ENCODE measurements around the gene EHD1. TPM values are rescaled to one million over a fixed set of nuclear protein-coding genes. Genes with fewer than 3 reads are reported as not detected.

Gene EHD1
- total RNA-seq, 1 experiment from 2014 or later, result 340 TPM

DNA sequence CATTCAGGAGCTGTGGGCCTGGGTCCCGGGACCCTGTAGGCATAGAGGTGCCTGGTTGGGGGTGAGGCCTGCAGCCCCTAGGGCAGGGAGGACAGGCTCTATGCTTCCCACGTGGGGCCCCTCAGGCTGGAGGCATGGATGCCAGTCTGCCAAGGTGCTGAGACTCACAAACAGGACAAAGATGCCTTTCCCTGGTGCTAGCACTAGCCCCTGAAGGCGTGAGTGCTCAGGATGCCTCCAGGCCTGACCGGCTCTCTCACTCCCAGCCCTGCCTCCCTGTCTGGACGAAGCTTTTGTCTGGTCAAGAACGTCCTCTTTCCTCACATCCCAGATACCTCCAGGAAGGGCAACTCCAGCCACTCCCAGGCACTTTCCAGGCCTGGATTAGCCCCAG is 36.1 kb downstream of the EHD1 start:
- BruUV-seq (replicated peaks), result no TSS peak
- DNase-seq, result peak; percentile 38

DNA sequence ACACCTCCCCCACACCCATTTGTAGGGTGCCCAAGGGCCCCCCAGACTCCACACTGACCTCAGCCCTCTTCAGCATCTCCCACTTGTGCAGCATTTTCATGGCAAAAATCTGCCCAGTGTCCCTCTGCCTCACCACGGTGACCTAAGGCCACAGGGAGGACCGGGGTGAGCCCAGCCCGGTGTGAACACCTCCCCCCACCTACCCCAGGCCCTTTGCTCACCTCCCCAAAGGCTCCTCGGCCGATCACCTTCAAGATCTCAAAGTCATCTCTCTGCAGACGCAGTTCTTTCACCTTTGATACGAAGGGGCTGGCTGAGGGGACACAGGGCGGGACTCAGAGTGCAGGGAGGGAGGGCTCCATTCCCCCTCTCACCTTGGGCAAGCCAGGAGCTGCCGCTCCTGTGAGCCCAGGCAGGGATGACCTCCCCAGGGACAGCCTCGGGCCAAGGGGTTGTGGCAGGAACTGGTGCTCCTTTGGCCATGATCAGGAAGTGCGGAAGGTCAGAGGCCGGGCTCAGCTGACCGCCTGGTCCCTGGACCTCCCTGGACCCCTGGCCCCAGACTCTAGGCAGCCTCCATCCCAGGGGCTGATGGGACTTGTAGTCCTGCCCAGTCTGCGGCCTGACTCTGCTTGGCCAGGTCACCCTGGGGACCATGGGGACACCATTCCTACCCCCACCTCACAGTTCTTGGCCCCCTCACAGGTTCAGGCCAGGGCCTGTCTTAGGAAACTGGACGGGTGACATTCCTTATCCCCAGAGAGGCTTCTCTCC is 36.6 kb downstream of the EHD1 start:
- Histone ChIP-seq H4K20me1 (ENCODE audit: low read length) (no peaks in the 10 kb centered on the region), H3K27me3 (ENCODE audit: low read length) (no peaks in the 10 kb centered on the region), H3K9ac (ENCODE audit: low read length) (peak overlapping the region; percentile 72), H3K36me3 (ENCODE audit: low read depth, low read length) (peaks cover 17% of the 10 kb centered on the region; the same call in 1 of the 2 replicates), H3K79me2 (ENCODE audit: low read length) (peaks cover 28% of the 10 kb centered on the region), H3K4me3 (ENCODE audit: low read length) (peak overlapping the region; percentile 83), H3F3A (ENCODE audit: low read length, unreplicated experiment) (no peaks in the 10 kb centered on the region), H3K9me3 (ENCODE audit: low read length) (no peaks in the 10 kb centered on the region), H3K27ac (ENCODE audit: low read length) (peak overlapping the region; percentile 90), H3K4me1 (ENCODE audit: insufficient read depth, low read length) (peaks cover 27% of the 10 kb centered on the region), H3K4me2 (ENCODE audit: low read length) (peak overlapping the region; percentile 97), H2AFZ (ENCODE audit: low read length) (no peak overlapping the region), H3K9me2 (replicated peaks; ENCODE audit: low read length) (no peaks in the 10 kb centered on the region)
- intact Hi-C loops (cut with micrococcal nuclease), result no loop called here
- ChIA-PET POLR2A (ENCODE audit: unreplicated experiment) (no interaction called here), CTCF (interaction anchor here (1.0 kb wide), 1 partner anchor 63 kb away, joined by 4 read pairs; the partner anchor contains the start of gene SF1)
- no TSS peak for BruUV-seq (replicated peaks)
- ATAC-seq, result no peak
- TF ChIP-seq, protein P1, sequence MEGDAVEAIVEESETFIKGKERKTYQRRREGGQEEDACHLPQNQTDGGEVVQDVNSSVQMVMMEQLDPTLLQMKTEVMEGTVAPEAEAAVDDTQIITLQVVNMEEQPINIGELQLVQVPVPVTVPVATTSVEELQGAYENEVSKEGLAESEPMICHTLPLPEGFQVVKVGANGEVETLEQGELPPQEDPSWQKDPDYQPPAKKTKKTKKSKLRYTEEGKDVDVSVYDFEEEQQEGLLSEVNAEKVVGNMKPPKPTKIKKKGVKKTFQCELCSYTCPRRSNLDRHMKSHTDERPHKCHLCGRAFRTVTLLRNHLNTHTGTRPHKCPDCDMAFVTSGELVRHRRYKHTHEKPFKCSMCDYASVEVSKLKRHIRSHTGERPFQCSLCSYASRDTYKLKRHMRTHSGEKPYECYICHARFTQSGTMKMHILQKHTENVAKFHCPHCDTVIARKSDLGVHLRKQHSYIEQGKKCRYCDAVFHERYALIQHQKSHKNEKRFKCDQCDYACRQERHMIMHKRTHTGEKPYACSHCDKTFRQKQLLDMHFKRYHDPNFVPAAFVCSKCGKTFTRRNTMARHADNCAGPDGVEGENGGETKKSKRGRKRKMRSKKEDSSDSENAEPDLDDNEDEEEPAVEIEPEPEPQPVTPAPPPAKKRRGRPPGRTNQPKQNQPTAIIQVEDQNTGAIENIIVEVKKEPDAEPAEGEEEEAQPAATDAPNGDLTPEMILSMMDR (conservative IDR thresholded peaks at IDR 0.05; ENCODE audit: low read depth, low read length), result no peak
- TF ChIP-seq EZH2 (IDR thresholded peaks at IDR 0.05; ENCODE audit: low read length, unreplicated experiment), result no peak
- TF ChIP-seq EZH2phosphoT487 (IDR thresholded peaks at IDR 0.05; ENCODE audit: borderline replicate concordance, low read length), result no peak
- no peak for DNase-seq

More for the DNA sequence above, 36.1 kb downstream of the EHD1 start:
- no peak for TF ChIP-seq EZH2phosphoT487 (IDR thresholded peaks at IDR 0.05; ENCODE audit: borderline replicate concordance, low read length)
- TF ChIP-seq EZH2 (IDR thresholded peaks at IDR 0.05; ENCODE audit: low read length, unreplicated experiment), result no peak
- TF ChIP-seq, protein P1 (conservative IDR thresholded peaks at IDR 0.05; ENCODE audit: low read depth, low read length), result no peak
- Histone ChIP-seq H3K4me1 (ENCODE audit: insufficient read depth, low read length) (peaks cover 29% of the 10 kb centered on the region), H3K27ac (ENCODE audit: low read length) (peak overlapping the region; percentile 90), H4K20me1 (ENCODE audit: low read length) (no peaks in the 10 kb centered on the region), H3K9me3 (ENCODE audit: low read length) (no peaks in the 10 kb centered on the region), H2AFZ (ENCODE audit: low read length) (no peak overlapping the region), H3K4me2 (ENCODE audit: low read length) (peak overlapping the region; percentile 97), H3F3A (ENCODE audit: low read length, unreplicated experiment) (no peaks in the 10 kb centered on the region), H3K36me3 (ENCODE audit: low read depth, low read length) (peaks cover 17% of the 10 kb centered on the region; the same call in 1 of the 2 replicates), H3K4me3 (ENCODE audit: low read length) (peak overlapping the region; percentile 83), H3K9me2 (replicated peaks; ENCODE audit: low read length) (no peaks in the 10 kb centered on the region), H3K79me2 (ENCODE audit: low read length) (peaks cover 28% of the 10 kb centered on the region), H3K27me3 (ENCODE audit: low read length) (no peaks in the 10 kb centered on the region), H3K9ac (ENCODE audit: low read length) (peak overlapping the region; percentile 72)
- intact Hi-C loops (cut with micrococcal nuclease), result no loop called here
- POLR2A ChIA-PET (ENCODE audit: unreplicated experiment), result no interaction called here
- CTCF ChIA-PET, result no interaction called here
- no peak for ATAC-seq
